Body of pancreas (tissue), 4 donors: ENCODE data around the gene DAPK1. TPM values are rescaled to one million over a fixed set of nuclear protein-coding genes. Genes with fewer than 3 reads are reported as not detected.
A peak's percentile ranks its signal among the peaks of the same experiment; 100 is the strongest.

Experiments used
- ATAC-seq: fragments of 150-250 bp; one replicate; pipeline ENCODE4 v1.9.1; 2016
- DNase-seq, 4 donors: peaks; one replicate each; pipeline ENCODE4 v3.0.0-alpha.2; 2019
- H3K27ac ChIP-seq, 4 donors: fragments of 200-600 bp; sonication (generic); 1 replicate in 3 of 4; 2 replicates in 1 of 4; pipeline versions ENCODE4 v1.5.1 to v1.6.1; 2016 to 2019; ENCODE audit warnings: mild to moderate bottlenecking in 1 of 4, mixed read lengths in 1 of 4, moderate library complexity in 1 of 4
- H3K27me3 ChIP-seq, 2 donors: fragments of 200-600 bp; sonication (generic); one replicate each; pipeline ENCODE4 v1.6.0; 2016; ENCODE audit warnings: mild to moderate bottlenecking in 1 of 2
- H3K36me3 ChIP-seq, 2 donors: fragments of 200-600 bp; sonication (generic); replicated peaks in 1 of 2; 2 replicates each; pipeline ENCODE4 v1.5.1; 2016; ENCODE audit warnings: low read depth in 2 of 2; ENCODE audit not compliant: insufficient read depth in 1 of 2
- H3K4me1 ChIP-seq: fragments of 200-600 bp; sonication (generic); one replicate; pipeline ENCODE4 v1.6.0; 2016
- H3K4me3 ChIP-seq, 2 donors: fragments of 200-600 bp; sonication (generic); 1 replicate in 1 of 2; 2 replicates in 1 of 2; pipeline ENCODE4 v1.5.1; 2016 to 2019
- H3K9me3 ChIP-seq, 3 donors: fragments of 200-600 bp; sonication (generic); 1 replicate in 2 of 3; 2 replicates in 1 of 3; pipeline ENCODE4 v1.5.1; 2016
- CTCF ChIP-seq, 7 experiments: fragments of 450-650 bp in 4 of 7; fragments of 200-600 bp in 3 of 7; sonication (generic) in 3 of 7; IDR thresholded peaks; one replicate each; pipeline ENCODE4 v1.5.1; 2016 to 2019; ENCODE audit warnings: antibody characterized with exemption in 7 of 7
- POLR2A ChIP-seq, 3 donors: fragments of 450-650 bp; IDR thresholded peaks; one replicate each; pipeline ENCODE4 v1.6.1; 2016; ENCODE audit warnings: antibody characterized with exemption in 3 of 3, mild to moderate bottlenecking in 2 of 3
- WGBS, 2 donors: methylation state at CpG; one replicate each; pipeline ENCODE4 v1.1.5; 2017; 5-methylcytosine and 5-hydroxymethylcytosine counted together
- intact Hi-C: fragments of 100-400 bp; cut with DNase I; formaldehyde crosslinking; loops from one replicate; pipeline ENCODE4 v1.15.1; 2023
- total RNA-seq, 2 donors: library from RNA; depleted of rRNA; stranded (reverse); fragments of >200 nt; gene quantifications; one replicate each; pipeline ENCODE4 v1.1.0, GENCODE V29; 2016

The DAPK1 gene
- total RNA-seq, 2 donors from 2014 or later = 79.6 to 152 TPM

GRCh38 chr9:87673446-87674120 lies 175.9 kb downstream of the DAPK1 start:
- intact Hi-C loops = no loop called here
- ATAC-seq = no peak

GRCh38 chr9:87674565-87675299 lies 177.1 kb downstream of the DAPK1 start:
- no peak overlapping the region for H3K4me3 ChIP-seq
- H3K36me3 ChIP-seq = peaks cover 0 to 4% of the 10 kb centered on the region in 2 donors
- DNase-seq (no peak), ATAC-seq (no peak)
- intact Hi-C loops = no loop called here
- WGBS, 2 donors = 52 to 69% methylated on average over 6 of the region's 6 CpGs
- TF ChIP-seq CTCF (IDR thresholded peaks at IDR 0.05) = no peak
- no peak for TF ChIP-seq POLR2A (IDR thresholded peaks at IDR 0.05)
- peaks cover 11% of the 10 kb centered on the region for H3K4me1 ChIP-seq
- no peaks in the 10 kb centered on the region for H3K9me3 ChIP-seq
- no peak overlapping the region for H3K27ac ChIP-seq
- no peaks in the 10 kb centered on the region for H3K27me3 ChIP-seq

More at GRCh38 chr9:87673446-87674120, 175.9 kb downstream of the DAPK1 start:
- WGBS, 2 donors = 93 to 94% methylated on average over 9 of the region's 9 CpGs
- no peaks in the 10 kb centered on the region for H3K9me3 ChIP-seq
- peaks cover 11% of the 10 kb centered on the region for H3K4me1 ChIP-seq
- TF ChIP-seq POLR2A (IDR thresholded peaks at IDR 0.05) (no peak), CTCF (IDR thresholded peaks at IDR 0.05) (no peak)
- no peaks in the 10 kb centered on the region for H3K27me3 ChIP-seq
- no peak overlapping the region for H3K27ac ChIP-seq
- H3K36me3 ChIP-seq = peaks cover 0 to 4% of the 10 kb centered on the region in 2 donors
- no peak overlapping the region for H3K4me3 ChIP-seq
- peak in 1 of 4 donors; percentile 64 for DNase-seq

GRCh38 chr9:87675906-87676515 lies 178.3 kb downstream of the DAPK1 start:
- Histone ChIP-seq H3K4me3 (no peak overlapping the region), H3K36me3 (peaks cover 0 to 4% of the 10 kb centered on the region in 2 donors), H3K27ac (no peak overlapping the region), H3K27me3 (no peaks in the 10 kb centered on the region), H3K9me3 (no peaks in the 10 kb centered on the region), H3K4me1 (peaks cover 11% of the 10 kb centered on the region)
- intact Hi-C loops = no loop called here
- 70 to 82% methylated on average over 11 to 14 of the region's 14 CpGs for WGBS, 2 donors
- peak in 2 of 4 donors; percentile 54 to 70 for DNase-seq
- no peak for ATAC-seq
- TF ChIP-seq POLR2A (IDR thresholded peaks at IDR 0.05) = no peak
- no peak for TF ChIP-seq CTCF (IDR thresholded peaks at IDR 0.05)

- Histone ChIP-seq H3K4me1 (peaks cover 19% of the 10 kb centered on the region), H3K4me3 (no peak overlapping the region), H3K27me3 (no peaks in the 10 kb centered on the region), H3K27ac (no peak overlapping the region), H3K9me3 (no peaks in the 10 kb centered on the region), H3K36me3 (peaks cover 0 to 4% of the 10 kb centered on the region in 2 donors)
- no peak for ATAC-seq
- TF ChIP-seq POLR2A (IDR thresholded peaks at IDR 0.05) (no peak), CTCF (IDR thresholded peaks at IDR 0.05) (no peak)
- WGBS, 2 donors = 79 to 84% methylated on average over 14 of the region's 14 CpGs
- peak in 2 of 4 donors; percentile 49 to 61 for DNase-seq
- intact Hi-C loops = no loop called here
These were observed 179.5 kb downstream of the DAPK1 start for GRCh38 chr9:87676976-87677775.
